Measurements from ENCODE around the gene MICAL2. TPM values are rescaled to one million over a fixed set of nuclear protein-coding genes. Genes with fewer than 3 reads are reported as not detected.

The MICAL2 gene
- total RNA-seq, 1 donor from 2014 or later = 372 TPM

- H3K4me3 Mint-ChIP-seq (ENCODE audit: unreplicated experiment) = no peak overlapping the region
- H3K27ac Mint-ChIP-seq (ENCODE audit: unreplicated experiment) = peak overlapping the region; percentile 65
- H3K36me3 Mint-ChIP-seq (ENCODE audit: low read depth) = peaks cover 70% of the 10 kb centered on the region
- no peaks in the 10 kb centered on the region for H3K27me3 Mint-ChIP-seq (ENCODE audit: low read depth)
- H3K9me3 Mint-ChIP-seq (ENCODE audit: low read depth) = no peaks in the 10 kb centered on the region
- DNase-seq (ENCODE audit: low spot score) = no peak
- H3K4me1 Mint-ChIP-seq (ENCODE audit: low read depth) = peaks cover 83% of the 10 kb centered on the region
- no peak for TF ChIP-seq CTCF (IDR thresholded peaks at IDR 0.05)
Observed at GRCh38 chr11:12216671-12217374, 106.4 kb downstream of the MICAL2 start.

- no peak for TF ChIP-seq CTCF (IDR thresholded peaks at IDR 0.05)
- Mint-ChIP-seq H3K27me3 (ENCODE audit: low read depth) (no peaks in the 10 kb centered on the region), H3K9me3 (ENCODE audit: low read depth) (no peaks in the 10 kb centered on the region), H3K27ac (ENCODE audit: unreplicated experiment) (peak overlapping the region; percentile 43), H3K4me3 (ENCODE audit: unreplicated experiment) (no peak overlapping the region), H3K36me3 (ENCODE audit: low read depth) (peaks cover 67% of the 10 kb centered on the region), H3K4me1 (ENCODE audit: low read depth) (peaks cover 86% of the 10 kb centered on the region)
- no peak for DNase-seq (ENCODE audit: low spot score)
Observed at GRCh38 chr11:12217879-12218278, 107.5 kb downstream of the MICAL2 start.

GRCh38 chr11:12218909-12219308 is 108.5 kb downstream of the MICAL2 start:
- H3K4me1 Mint-ChIP-seq (ENCODE audit: low read depth) = peaks cover 83% of the 10 kb centered on the region
- no peaks in the 10 kb centered on the region for H3K27me3 Mint-ChIP-seq (ENCODE audit: low read depth)
- peak overlapping the region; percentile 57 for H3K27ac Mint-ChIP-seq (ENCODE audit: unreplicated experiment)
- no peaks in the 10 kb centered on the region for H3K9me3 Mint-ChIP-seq (ENCODE audit: low read depth)
- TF ChIP-seq CTCF (IDR thresholded peaks at IDR 0.05) = no peak
- H3K36me3 Mint-ChIP-seq (ENCODE audit: low read depth) = peaks cover 64% of the 10 kb centered on the region
- H3K4me3 Mint-ChIP-seq (ENCODE audit: unreplicated experiment) = no peak overlapping the region
- DNase-seq (ENCODE audit: low spot score) = no peak

- Mint-ChIP-seq H3K9me3 (ENCODE audit: low read depth) (no peaks in the 10 kb centered on the region), H3K4me1 (ENCODE audit: low read depth) (peaks cover 85% of the 10 kb centered on the region), H3K4me3 (ENCODE audit: unreplicated experiment) (no peak overlapping the region), H3K36me3 (ENCODE audit: low read depth) (peaks cover 66% of the 10 kb centered on the region), H3K27ac (ENCODE audit: unreplicated experiment) (peak overlapping the region; percentile 57), H3K27me3 (ENCODE audit: low read depth) (no peaks in the 10 kb centered on the region)
- no peak for TF ChIP-seq CTCF (IDR thresholded peaks at IDR 0.05)
- DNase-seq (ENCODE audit: low spot score) = no peak
Observed at GRCh38 chr11:12219757-12220156, 109.4 kb downstream of the MICAL2 start.

GRCh38 chr11:12220305-12220704 is 109.9 kb downstream of the MICAL2 start:
- H3K4me3 Mint-ChIP-seq (ENCODE audit: unreplicated experiment) = no peak overlapping the region
- no peak for TF ChIP-seq CTCF (IDR thresholded peaks at IDR 0.05)
- H3K9me3 Mint-ChIP-seq (ENCODE audit: low read depth) = no peaks in the 10 kb centered on the region
- H3K27ac Mint-ChIP-seq (ENCODE audit: unreplicated experiment) = peak overlapping the region; percentile 57
- H3K27me3 Mint-ChIP-seq (ENCODE audit: low read depth) = no peaks in the 10 kb centered on the region
- peaks cover 65% of the 10 kb centered on the region for H3K36me3 Mint-ChIP-seq (ENCODE audit: low read depth)
- peaks cover 82% of the 10 kb centered on the region for H3K4me1 Mint-ChIP-seq (ENCODE audit: low read depth)
- DNase-seq (ENCODE audit: low spot score) = no peak
